ENCODE results near the gene MOGAT1.

GRCh38 chr2:222715742-222716141, 44.3 kb downstream of the MOGAT1 start:
- TF ChIP-seq REST (IDR thresholded peaks at IDR 0.05) (no peak), YY1 (IDR thresholded peaks at IDR 0.05) (no peak), CTCF (IDR thresholded peaks at IDR 0.05; ENCODE audit: low read depth, low read length, missing input control) (no peak), ATF3 (IDR thresholded peaks at IDR 0.05) (no peak), ZBTB33 (IDR thresholded peaks at IDR 0.05) (no peak), JUND (IDR thresholded peaks at IDR 0.05) (no peak), TAF1 (conservative IDR thresholded peaks at IDR 0.05) (no peak)

All from liver (tissue), 3 donors.